HepG2 (cell line): Measurements from ENCODE around the gene CPNE8. TPM values are rescaled to one million over a fixed set of nuclear protein-coding genes. Genes with fewer than 3 reads are reported as not detected.

ENCODE experiments used
- ATAC-seq: fragments of 200-7000 bp; cut with Tn5 transposase; 3 replicates; pipeline ENCODE4 v1.9.1; 2020; ENCODE audit warnings: mild to moderate bottlenecking, moderate library complexity
- BruUV-seq: library from RNA; stranded (reverse); fragments of 400-500 nt; replicated peaks from 2 replicates; lab custom pipeline; 2021; lab: Mats Ljungman, UMichigan
- CTCF ChIA-PET: fragments of 300-600 bp; formaldehyde crosslinking; extraction: SDS; loops from one replicate; lab custom pipeline; 2021; ENCODE audit warnings: low total read pairs, inconsistent platforms, low intra/inter-chr PET ratio; lab: Yijun Ruan, JAX
- POLR2A ChIA-PET: fragments of 350-600 bp; sonication (Branson Sonifier 250); formaldehyde crosslinking; loops from one replicate; lab custom pipeline; 2020; ENCODE audit warnings: antibody characterized with exemption, inconsistent platforms; lab: Yijun Ruan, JAX
- DNase-seq: peaks from one replicate; pipeline ENCODE4 v3.0.0-alpha.2; 2015; ENCODE audit warnings: low spot score
- FAIRE-seq: peaks from 3 replicates; lab custom pipeline; 2011; peaks lifted over from hg19 to GRCh38; lab: Jason Lieb, UNC
- H2AFZ ChIP-seq: one replicate; pipeline ENCODE4 v1.6.1; 2011; ENCODE audit warnings: low read length, inconsistent platforms
- H3K27ac ChIP-seq: fragments of 300-600 bp; 3 replicates; pipeline ENCODE4 v1.8.0; 2011; ENCODE audit warnings: mixed run types, mild to moderate bottlenecking, mixed read lengths, low read length, inconsistent platforms; ENCODE audit not compliant: insufficient read depth; ENCODE audit errors: extremely low read length
- H3K27me3 ChIP-seq, 2 experiments: fragments of 200-600 bp in 1 of 2; 2 replicates in 1 of 2; 3 replicates in 1 of 2; pipeline versions ENCODE4 v1.6.0 to v1.8.0; 2011; ENCODE audit warnings: low read length in 2 of 2, mild to moderate bottlenecking in 2 of 2, moderate library complexity in 2 of 2, inconsistent platforms in 1 of 2; ENCODE audit not compliant: insufficient read depth in 2 of 2, control insufficient read depth in 1 of 2
- H3K36me3 ChIP-seq, 2 experiments: fragments of 200-600 bp in 1 of 2; replicated peaks in 1 of 2; 2 replicates in 1 of 2; 3 replicates in 1 of 2; pipeline versions ENCODE4 v1.5.1 to v1.8.0; 2011; ENCODE audit warnings: low read length in 2 of 2, inconsistent platforms in 1 of 2; ENCODE audit not compliant: insufficient read depth in 2 of 2, control insufficient read depth in 1 of 2
- H3K4me1 ChIP-seq: 2 replicates; pipeline ENCODE4 v1.5.1; 2012; ENCODE audit warnings: low read length, inconsistent platforms; ENCODE audit not compliant: insufficient read depth
- H3K4me2 ChIP-seq: 2 replicates; pipeline ENCODE4 v1.6.0; 2011; ENCODE audit warnings: low read depth, low read length, inconsistent platforms
- H3K4me3 ChIP-seq, 3 experiments: fragments of 200-600 bp in 1 of 3; sonication (generic), shearing (Covaris generic) in 1 of 3; replicated peaks in 1 of 3; 2 replicates each; pipeline ENCODE4 v1.5.1; 2011 to 2016; ENCODE audit warnings: low read length in 3 of 3, inconsistent platforms in 2 of 3, low read depth in 2 of 3, mild to moderate bottlenecking in 2 of 3, control low read depth in 1 of 3, mixed read lengths in 1 of 3; ENCODE audit not compliant: insufficient read depth in 1 of 3
- H3K79me2 ChIP-seq: one replicate; pipeline ENCODE4 v1.6.1; 2011; ENCODE audit warnings: low read length, inconsistent platforms; ENCODE audit not compliant: insufficient read depth
- H3K9ac ChIP-seq: 2 replicates; pipeline ENCODE4 v1.6.0; 2011; ENCODE audit warnings: mild to moderate bottlenecking, low read depth, low read length, inconsistent platforms; ENCODE audit not compliant: insufficient read depth
- H3K9me3 ChIP-seq: 2 replicates; pipeline ENCODE4 v1.5.1; 2012; ENCODE audit warnings: mild to moderate bottlenecking, low read length
- H4K20me1 ChIP-seq: 2 replicates; pipeline ENCODE4 v1.6.0; 2011; ENCODE audit warnings: inconsistent platforms, mild to moderate bottlenecking, low read length, moderate library complexity; ENCODE audit not compliant: insufficient read depth
- AHR ChIP-seq: IDR thresholded peaks from 2 replicates; pipeline ENCODE4 v1.6.1; 2018; ENCODE audit warnings: missing genetic modification reagents, missing compliant biosample characterization
- HMG20B ChIP-seq: conservative IDR thresholded peaks from 2 replicates; pipeline ENCODE4 v1.6.1; 2016; ENCODE audit warnings: missing genetic modification reagents, missing compliant biosample characterization
- HMGA1 ChIP-seq: sonication (generic); formaldehyde crosslinking; conservative IDR thresholded peaks from 2 replicates; pipeline ENCODE4 v1.4.0; 2020; ENCODE audit warnings: missing genetic modification reagents
- PPARG ChIP-seq: conservative IDR thresholded peaks from 2 replicates; pipeline ENCODE4 v1.6.1; 2016; ENCODE audit warnings: missing biosample characterization, missing genetic modification reagents
- RELA ChIP-seq: sonication (generic); formaldehyde crosslinking; IDR thresholded peaks from 2 replicates; pipeline ENCODE4 v1.4.0; 2020; ENCODE audit warnings: missing genetic modification reagents
- SP5 ChIP-seq: IDR thresholded peaks from 2 replicates; pipeline ENCODE4 v1.6.1; 2016; ENCODE audit warnings: low read depth, borderline replicate concordance
- TBX2 ChIP-seq: sonication (generic); formaldehyde crosslinking; IDR thresholded peaks from 2 replicates; pipeline ENCODE4 v1.5.0; 2020; ENCODE audit warnings: missing genetic modification reagents, mild to moderate bottlenecking, borderline replicate concordance
- ZBTB2 ChIP-seq: sonication (generic); formaldehyde crosslinking; IDR thresholded peaks from 2 replicates; pipeline ENCODE4 v1.8.0; 2022; ENCODE audit warnings: low read depth, missing genetic modification reagents
- ZNF3 ChIP-seq: IDR thresholded peaks from 2 replicates; pipeline ENCODE4 v1.7.0; 2017; ENCODE audit warnings: inconsistent platforms
- ZNF550 ChIP-seq: sonication (generic); formaldehyde crosslinking; IDR thresholded peaks from 2 replicates; pipeline ENCODE4 v1.4.0; 2020; ENCODE audit warnings: mild to moderate bottlenecking, missing genetic modification reagents, borderline replicate concordance
- ZNF7 ChIP-seq: IDR thresholded peaks from 2 replicates; pipeline ENCODE4 v1.6.1; 2016; ENCODE audit warnings: missing biosample characterization, missing genetic modification reagents
- WGBS: methylation state at CpG from one replicate; pipeline ENCODE4 v1.1.6; 2017; ENCODE audit warnings: low lambda C conversion rate; 5-methylcytosine and 5-hydroxymethylcytosine counted together
- in situ Hi-C: cut with HindIII; loops from 2 replicates; pipeline ENCODE4 v1.10.0; 2017; ENCODE audit warnings: low pct_unique_long_range_greater_than_20kb; ENCODE audit not compliant: extremely low pct_ligation_motif_present
- intact Hi-C: fragments of 100-400 bp; cut with micrococcal nuclease; formaldehyde crosslinking; loops from one replicate; pipeline ENCODE4 v1.10.0; 2022; ENCODE audit not compliant: unreplicated experiment
- polyA plus RNA-seq, 8 experiments: library from polyadenylated mRNA; depleted of rRNA in 3 of 8; stranded (reverse) in 7 of 8; unstranded in 1 of 8; fragments of >200 nt; fragmentation: Illumina TruSeq in 4 of 8; extraction: Trizol in 4 of 8; gene quantifications; 2 replicates each; pipeline versions ENCODE4 v1.2.1 to v1.2.3, GENCODE V29; 2011 to 2016; ENCODE audit warnings: low read depth in 4 of 8, missing spikeins in 1 of 8, mixed read lengths in 1 of 8; ENCODE audit not compliant: insufficient read depth in 1 of 8
- total RNA-seq, 5 experiments: library from RNA; depleted of rRNA; stranded (reverse); fragments of >200 nt; fragmentation: Illumina TruSeq; extraction: Trizol; gene quantifications; 2 replicates each; pipeline ENCODE4 v1.2.3, GENCODE V29; 2016; ENCODE audit warnings: low read depth in 1 of 5

Gene CPNE8
- total and polyA plus RNA-seq, 2 of the 13 experiments (the other 11 are each of a cell fraction or from before 2014, with no cell fraction given) = 2.4 to 2.7 TPM

DNA sequence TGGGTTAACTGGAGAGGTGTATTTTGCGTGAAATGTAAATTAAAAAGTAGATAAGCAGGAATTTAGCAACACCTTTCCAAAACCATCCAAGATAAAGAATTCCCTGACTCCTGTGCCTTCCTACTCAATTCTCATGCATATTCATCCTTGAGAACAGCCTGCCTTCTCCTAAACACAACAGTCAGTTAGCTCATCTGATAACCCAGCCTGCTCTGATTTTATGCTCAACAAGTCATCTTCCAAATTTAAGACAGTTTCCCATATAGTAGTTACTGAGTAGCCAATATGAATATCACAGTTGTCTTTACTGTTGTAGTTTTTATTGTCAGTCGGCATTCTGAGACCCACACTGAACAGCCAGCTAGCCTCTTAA lies 27.1 kb downstream of the CPNE8 start:
- WGBS = 43% methylated on average over 2 of the region's 2 CpGs
- FAIRE-seq (no peak), DNase-seq (no peak), ATAC-seq (no peak)
- Histone ChIP-seq H3K27me3 (no peaks in the 10 kb centered on the region), H3K79me2 (no peaks in the 10 kb centered on the region), H4K20me1 (no peaks in the 10 kb centered on the region), H3K9me3 (no peaks in the 10 kb centered on the region), H3K4me3 (no peak overlapping the region), H3K27ac (no peak overlapping the region), H3K9ac (no peak overlapping the region), H3K36me3 (no peaks in the 10 kb centered on the region), H2AFZ (no peak overlapping the region), H3K4me1 (no peaks in the 10 kb centered on the region), H3K4me2 (no peak overlapping the region)
- intact Hi-C loops (no loop called here), in situ Hi-C loops (no loop called here)
- CTCF ChIA-PET = no interaction called here
- POLR2A ChIA-PET = no interaction called here
- no peak for TF ChIP-seq ZBTB2 (CRISPR knock-in tag)
- TF ChIP-seq PPARG (CRISPR knock-in tag) = no peak
- no peak for TF ChIP-seq ZNF550
- TF ChIP-seq RELA (CRISPR knock-in tag) = no peak
- BruUV-seq = no TSS peak

DNA sequence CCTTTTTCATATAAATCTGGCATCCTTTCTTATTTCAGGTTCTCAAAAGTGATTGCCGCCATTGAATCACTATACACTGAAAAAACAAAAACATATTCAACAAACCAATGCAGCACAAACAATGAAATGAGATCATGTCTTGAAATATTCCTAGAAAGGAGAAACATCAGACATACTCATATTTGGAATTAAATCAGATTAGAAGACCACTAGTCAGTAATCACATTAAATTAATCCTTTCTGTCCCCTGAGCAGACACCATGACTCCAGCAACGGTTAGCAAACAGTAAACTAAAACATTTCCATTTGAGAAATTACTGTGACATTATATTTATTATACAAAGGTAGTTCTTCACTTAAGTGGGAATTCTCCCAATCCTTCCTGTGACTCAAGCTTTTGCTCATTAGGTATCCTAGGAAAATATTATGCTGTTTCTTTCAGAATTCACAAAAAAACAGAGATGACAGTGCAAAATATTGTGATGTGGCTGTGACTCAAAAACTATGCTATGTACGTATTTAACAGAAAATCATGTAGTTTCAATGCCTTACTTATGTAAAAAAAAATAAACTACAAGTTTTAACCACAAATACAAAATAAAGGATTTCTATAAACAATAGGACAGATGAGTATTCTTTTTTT lies 29.7 kb downstream of the CPNE8 start:
- no peak for FAIRE-seq
- intact Hi-C loops = no loop called here
- Histone ChIP-seq H3K9ac (no peak overlapping the region), H3K4me3 (no peak overlapping the region)
- no peak for DNase-seq
- 53% methylated on average over 3 of the region's 3 CpGs for WGBS
- no TSS peak for BruUV-seq
- TF ChIP-seq TBX2 (no peak), HMG20B (CRISPR knock-in tag) (no peak), AHR (CRISPR knock-in tag) (no peak), HMGA1 (no peak), ZNF7 (CRISPR knock-in tag) (no peak), ZNF3 (CRISPR knock-in tag) (no peak), SP5 (CRISPR knock-in tag) (no peak)
- TF ChIP-seq, all 625 proteins: peak for 0
- Histone ChIP-seq H3K27ac (no peak overlapping the region), H3K4me2 (no peak overlapping the region), H3K79me2 (no peaks in the 10 kb centered on the region), H2AFZ (no peak overlapping the region), H3K27me3 (no peaks in the 10 kb centered on the region), H3K9me3 (no peaks in the 10 kb centered on the region), H3K4me1 (no peaks in the 10 kb centered on the region), H3K36me3 (no peaks in the 10 kb centered on the region), H4K20me1 (no peaks in the 10 kb centered on the region)
- CTCF ChIA-PET = no interaction called here
- no peak for ATAC-seq
- in situ Hi-C loops = no loop called here
- POLR2A ChIA-PET = no interaction called here
